Stimulated activated CD4-positive, alpha-beta T cell treated with anti-CD3 and anti-CD28 coated beads, Interleukin-1b, Interleukin-23, amount 100 ng/mL, for 24 hours (primary cell): Measurements from ENCODE around the gene UST.
"Not testable (repeated sequence)": the region's sequence is repeated elsewhere in the genome, so short reads cannot be mapped to it uniquely, and the experiment has no call there.

Source experiments
- DNase-seq, 4 experiments: peaks; one replicate each; pipeline ENCODE4 v3.0.0-alpha.2; 2020; ENCODE audit warnings: low read depth in 4 of 4, low spot score in 1 of 4

The UST gene

GRCh38 chr6:148764259-148765020 is 17.6 kb downstream of the UST start:
- DNase-seq, result not testable (repeated sequence)

DNA sequence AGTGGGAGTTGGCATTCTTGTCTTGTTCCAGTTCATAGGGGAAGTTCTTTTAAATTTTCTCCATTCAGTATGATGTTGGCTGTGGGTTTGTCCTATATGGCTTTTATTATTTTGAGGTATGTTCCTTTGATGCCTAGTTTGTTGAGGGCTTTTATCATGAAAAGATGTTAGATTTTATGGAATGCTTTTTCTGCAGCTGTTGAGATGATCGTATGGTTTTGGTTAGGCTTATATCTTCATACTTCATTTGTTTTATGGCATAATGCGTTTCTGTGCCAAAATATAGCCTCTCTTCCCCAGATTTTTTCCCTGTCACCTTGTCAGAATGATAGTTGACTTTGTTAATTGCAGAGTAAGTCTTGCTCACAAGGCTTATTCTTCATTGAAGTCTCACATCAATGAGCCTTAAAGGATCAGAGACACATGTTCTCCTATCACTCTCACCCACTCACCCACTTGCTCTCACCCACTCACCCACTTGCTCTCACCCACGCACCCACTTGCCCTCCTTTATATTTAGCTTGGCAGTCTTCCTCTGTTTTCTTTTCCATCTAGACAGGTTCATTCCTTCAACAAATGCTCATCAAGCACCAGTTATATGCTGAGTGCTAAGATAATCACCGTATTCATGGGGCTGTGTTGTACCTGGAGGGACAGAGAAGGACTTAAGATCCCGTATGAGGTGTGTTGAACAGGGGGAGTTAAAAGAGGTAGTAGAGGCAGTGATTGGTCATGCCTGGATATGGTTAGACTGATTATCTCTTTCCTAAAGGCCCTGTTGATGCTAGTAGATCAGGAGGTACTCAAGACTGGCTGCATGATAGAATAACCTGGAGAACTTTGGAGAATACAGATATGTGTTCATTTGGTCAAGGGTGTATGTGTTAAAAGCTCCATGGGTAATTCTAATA is 19.3 kb downstream of the UST start:
- no peak for DNase-seq

GRCh38 chr6:148768646-148769270 is 21.9 kb downstream of the UST start:
- DNase-seq, result no peak

- DNase-seq, result no peak
Measured at GRCh38 chr6:148769304-148769968, 22.6 kb downstream of the UST start.

- DNase-seq, result no peak
Measured at GRCh38 chr6:148770408-148771211, 23.8 kb downstream of the UST start.

DNA sequence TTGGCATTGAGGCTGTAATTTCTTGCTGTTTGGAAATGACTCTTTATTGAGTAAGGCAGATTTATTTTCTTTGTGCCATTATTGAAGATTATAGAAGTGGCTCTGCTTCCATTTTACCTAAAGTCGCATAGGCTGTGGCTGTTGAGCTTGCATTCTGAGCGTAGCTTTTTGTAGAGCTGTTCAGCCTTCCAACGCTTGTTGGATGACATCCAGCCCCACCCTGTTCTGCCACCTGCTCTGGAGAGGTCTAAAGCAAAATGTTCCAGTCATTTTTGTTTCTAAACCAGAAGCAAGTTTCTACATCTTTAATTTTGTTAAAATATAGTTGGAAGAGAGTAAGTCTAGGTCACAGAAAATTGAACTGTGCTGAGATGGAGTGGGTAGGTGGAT is 24.4 kb downstream of the UST start:
- no peak for DNase-seq

DNA sequence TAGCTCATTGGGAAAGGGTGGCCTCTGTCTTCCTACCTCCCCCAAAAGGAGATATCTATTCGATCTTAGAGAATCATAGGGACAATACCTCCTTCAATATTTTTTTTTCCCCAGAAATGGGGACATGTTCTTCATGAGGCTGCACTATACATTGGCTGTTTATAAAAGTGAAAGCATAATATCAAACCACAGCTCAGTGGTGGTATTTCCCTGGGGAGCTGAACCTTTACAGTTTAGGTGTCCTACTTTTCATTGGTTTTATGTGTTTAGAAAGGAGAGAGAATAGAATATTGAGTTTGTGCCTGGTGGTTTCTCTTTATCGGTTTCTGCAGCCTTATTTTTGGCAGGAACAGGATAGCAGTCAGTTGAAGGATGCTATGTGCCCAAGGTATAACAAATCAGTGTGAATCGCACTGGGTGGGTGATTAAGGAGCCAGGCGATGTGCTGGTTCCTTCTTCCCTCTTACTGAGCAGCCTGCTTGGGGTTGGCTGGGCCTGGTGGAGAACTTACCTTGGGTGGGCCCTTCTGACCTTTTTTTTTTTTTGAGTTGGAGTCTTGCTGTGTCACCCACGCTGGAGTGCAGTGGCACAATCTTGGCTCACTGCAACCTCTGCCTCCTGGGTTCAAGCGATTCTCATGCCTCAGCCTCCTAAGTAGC is 25.2 kb downstream of the UST start:
- no peak for DNase-seq

- DNase-seq, result no peak
Measured at GRCh38 chr6:148775161-148775560, 28.3 kb downstream of the UST start.

- no peak for DNase-seq
Measured at GRCh38 chr6:148776321-148777308, 29.8 kb downstream of the UST start.

DNA sequence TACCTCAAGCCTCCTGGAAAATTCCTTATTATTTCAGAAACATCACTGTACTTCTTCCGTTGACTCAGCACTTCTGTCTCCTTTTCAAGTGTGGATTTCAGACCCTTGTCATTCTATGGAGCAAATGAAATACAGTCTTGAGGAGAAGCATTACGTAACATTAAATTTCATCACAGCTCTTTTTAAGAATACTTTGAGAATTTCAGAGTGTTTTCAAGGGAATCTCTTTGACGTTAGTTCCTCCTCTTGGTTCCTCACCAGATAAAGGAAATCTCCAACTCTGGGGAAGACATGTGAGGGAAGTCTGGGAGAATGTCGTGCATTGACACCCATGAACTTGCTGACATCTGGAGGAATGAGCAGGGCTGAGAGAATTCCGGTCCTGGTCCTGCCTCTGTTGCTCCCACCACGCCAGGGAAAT is 32.3 kb downstream of the UST start:
- DNase-seq, result no peak

- DNase-seq, result not testable (repeated sequence)
Measured at GRCh38 chr6:148780423-148780822, 33.6 kb downstream of the UST start.

DNA sequence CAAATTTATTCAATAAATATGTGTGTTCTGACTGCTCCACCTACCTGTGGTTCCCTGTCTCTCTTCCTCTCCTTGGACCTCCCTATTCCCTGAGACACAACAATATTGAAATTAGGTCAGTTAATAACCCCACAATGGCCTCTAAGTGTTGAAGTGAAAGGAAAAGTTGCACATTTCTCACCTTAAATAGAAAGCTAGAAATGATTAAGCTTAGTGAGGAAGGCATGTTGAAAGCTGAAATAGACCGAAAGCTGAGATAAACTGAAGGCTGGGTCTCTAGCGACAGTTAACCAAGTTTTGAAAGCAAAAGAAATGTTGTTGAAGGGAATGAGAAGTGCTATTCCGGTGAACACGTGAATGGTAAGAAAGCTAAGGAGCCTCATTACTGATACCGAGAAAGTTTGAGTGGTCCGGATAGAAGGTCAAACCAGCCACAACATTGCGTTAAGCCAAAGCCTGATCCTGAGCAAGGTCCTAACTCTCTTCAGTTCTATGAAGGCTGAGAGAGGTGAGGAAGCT is 34.1 kb downstream of the UST start:
- DNase-seq, result no peak

DNA sequence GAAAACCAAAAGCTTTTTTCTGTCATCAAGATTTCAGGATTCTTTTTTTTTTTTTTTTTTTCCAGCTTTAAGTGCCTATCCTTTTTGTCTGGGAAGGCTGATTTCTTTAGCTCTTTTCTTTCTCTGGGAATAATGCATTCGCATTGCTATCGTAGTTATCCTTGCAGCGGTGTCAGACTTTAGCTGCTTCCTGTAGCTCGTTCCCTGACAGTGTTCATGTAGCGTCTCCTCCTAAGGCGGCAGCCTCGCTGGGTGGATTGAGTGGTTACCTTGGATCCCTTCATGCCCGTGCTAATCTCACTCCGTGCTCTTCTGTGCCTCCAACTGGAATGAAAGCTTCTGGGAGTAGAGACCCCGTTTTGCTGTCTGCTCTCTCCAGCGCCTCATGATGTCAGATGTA is 43.1 kb downstream of the UST start:
- no peak for DNase-seq

DNA sequence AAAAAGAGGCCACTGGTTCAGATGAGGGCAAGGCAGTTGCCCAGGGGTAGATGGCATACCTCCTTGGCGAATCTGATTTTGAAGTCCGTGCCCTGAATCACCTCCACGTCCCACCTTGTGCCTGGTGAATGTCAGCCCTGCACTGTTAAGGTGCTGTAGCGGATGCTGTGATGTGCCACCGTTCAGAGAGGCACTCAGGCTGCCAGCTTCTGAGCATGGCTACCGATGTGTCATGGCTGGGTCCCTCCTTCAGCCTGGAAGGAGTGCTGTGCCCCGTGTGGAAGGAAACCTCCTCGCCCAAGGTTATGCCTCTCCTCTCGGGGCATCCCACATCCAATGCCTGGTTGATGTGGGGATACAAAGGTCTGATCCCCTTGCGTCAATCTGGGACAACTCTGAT is 43.6 kb downstream of the UST start:
- DNase-seq, result no peak

- DNase-seq, result no peak
Measured at GRCh38 chr6:148790817-148791216, 44.0 kb downstream of the UST start.

- DNase-seq, result no peak
Measured at GRCh38 chr6:148791372-148791771, 44.5 kb downstream of the UST start.

DNA sequence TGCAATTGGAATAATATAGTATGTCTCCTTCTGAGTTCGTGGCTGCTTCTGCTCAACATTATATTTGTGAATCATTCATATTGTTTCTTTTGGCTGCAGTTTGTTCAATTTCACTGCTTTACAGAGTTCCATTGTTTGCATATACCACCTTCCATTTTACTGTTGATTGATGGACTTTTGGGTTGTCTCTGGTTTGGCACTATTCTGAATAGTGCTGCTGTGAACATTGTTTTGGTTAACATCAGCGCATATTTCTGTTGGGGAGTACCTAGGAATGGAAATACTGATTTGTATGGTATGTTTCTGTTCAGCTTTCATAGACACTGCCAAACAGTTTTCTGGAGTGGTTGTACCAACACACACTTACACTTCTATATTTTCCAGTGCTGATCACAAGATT is 46.9 kb downstream of the UST start:
- DNase-seq, result no peak

- no peak for DNase-seq
Measured at GRCh38 chr6:148794797-148795196, 48.0 kb downstream of the UST start.

- no peak for DNase-seq
Measured at GRCh38 chr6:148795563-148795962, 48.7 kb downstream of the UST start.
